Heart right ventricle (tissue), 16 donors: ENCODE data around the gene CMIP. TPM values are rescaled to one million over a fixed set of nuclear protein-coding genes. Genes with fewer than 3 reads are reported as not detected.

Experiments
- ATAC-seq, 8 donors: fragments of 200-7000 bp; cut with Tn5 transposase; one replicate each; pipeline ENCODE4 v1.9.1; 2020; ENCODE audit warnings: mild to moderate bottlenecking in 8 of 8, moderate library complexity in 8 of 8, moderate number of reproducible peaks in 1 of 8
- DNase-seq, 2 donors: peaks; one replicate each; pipeline ENCODE4 v3.0.0-alpha.2; 2020
- H3K27ac ChIP-seq, 10 donors: fragments of 200-600 bp; sonication (generic) in 2 of 10; one replicate each; pipeline versions ENCODE4 v1.5.0 to v1.8.0; 2020 to 2022; ENCODE audit warnings: mild to moderate bottlenecking in 3 of 10
- H3K27me3 ChIP-seq, 7 donors: fragments of 200-600 bp; one replicate each; pipeline ENCODE4 v1.8.0; 2021 to 2022; ENCODE audit warnings: mild to moderate bottlenecking in 2 of 7
- H3K36me3 ChIP-seq, 9 donors: fragments of 200-600 bp; sonication (generic) in 1 of 9; one replicate each; pipeline versions ENCODE4 v1.5.0 to v1.8.0; 2020 to 2022; ENCODE audit warnings: mild to moderate bottlenecking in 2 of 9
- H3K4me1 ChIP-seq, 9 donors: fragments of 200-600 bp; sonication (generic) in 1 of 9; one replicate each; pipeline versions ENCODE4 v1.5.0 to v1.8.0; 2020 to 2022; ENCODE audit warnings: mild to moderate bottlenecking in 4 of 9
- H3K4me3 ChIP-seq, 10 donors: fragments of 200-600 bp; sonication (generic) in 2 of 10; one replicate each; pipeline versions ENCODE4 v1.5.0 to v1.8.0; 2020 to 2022; ENCODE audit warnings: mild to moderate bottlenecking in 7 of 10, moderate library complexity in 2 of 10
- H3K9me3 ChIP-seq, 11 donors: fragments of 200-600 bp in 10 of 11; sonication (generic) in 2 of 11; one replicate each; pipeline versions ENCODE4 v1.5.0 to v1.8.0; 2013 to 2022; ENCODE audit warnings: mild to moderate bottlenecking in 2 of 11, control low read depth in 1 of 11, moderate library complexity in 1 of 11
- WGBS, 2 donors: extraction: QIAGEN DNeasy Blood & Tissue Kit; methylation state at CpG; one replicate each; pipeline ENCODE4 v1.1.7; 2013; ENCODE audit warnings: inconsistent platforms in 1 of 2; 5-methylcytosine and 5-hydroxymethylcytosine counted together
- intact Hi-C, 10 donors: fragments of 100-400 bp; cut with DNase I; formaldehyde crosslinking; loops; one replicate each; pipeline versions ENCODE4 v1.11.1 to v1.14.2; 2022
- polyA plus RNA-seq, 2 donors: library from polyadenylated mRNA; stranded (reverse); fragments of 200-250 nt; gene quantifications; one replicate each; pipeline ENCODE4 v1.2.3, GENCODE V29; 2013
- total RNA-seq, 10 donors: library from RNA; stranded (reverse); fragmentation: NEBNext Ultra II Directional in 3 of 10; extraction: Animal tissue kit (Norgen Biotek cat#: 25700) in 3 of 10; gene quantifications; one replicate each; pipeline versions ENCODE4 v1.2.1 to v1.2.4, GENCODE V29; 2021 to 2023
- TF ChIP-seq, protein P1 (sequence below), 9 donors: fragments of 200-600 bp; sonication (generic) in 2 of 9; IDR thresholded peaks; one replicate each; pipeline versions ENCODE4 v1.5.0 to v1.8.0; 2021 to 2022; ENCODE audit warnings: antibody characterized with exemption in 9 of 9, mild to moderate bottlenecking in 5 of 9, moderate library complexity in 1 of 9
- donor health status: Arrhythmogenic right ventricular cardiomyopathy.
- donor health status: ischemic (EF 13 %, LVEDD 7.1; RV severe dilation, severe dysfunction).
- donor health status: healthy with polysubstance abuse.
- donor health status: DM: no; HTN: yes; CAD: no.
- donor health status: DM: no; HTN: no; CAD: no.
- donor health status: ischemic (EF 25% LVEDD 6.9; RV normal size, moderate dysfunction).
- donor health status: ischemic (EF 25% LVEDD 5.7; RV mildly dilated, moderate dysfunction).
- donor health status: healthy.
- donor health status: DM: yes; HTN: yes; CAD: no.
- donor health status: Ischemic cardiomyopathy.
- donor health status: ischemic (EF 35%, LVEDD 5.7; RV mildly dilated, moderate dysfunction).
- donor health status: nonischemic (EF 11% LVEDD 7.7; RV severe dilation, severe dysfunction).
- donor health status: DM: yes; HTN: yes; CAD: no.
- donor health status: PGD.
- donor health status: ischemic (EF 29% LVEDD 5.4; RV normal size, mild dysfunction).
- donor health status: nonischemic (EF 23%, LVEDD 6.1; RV moderate dilation, normal function).

CMIP gene
- total and polyA plus RNA-seq, 12 donors = 5.4 to 32.8 (median 13.0) TPM

DNA sequence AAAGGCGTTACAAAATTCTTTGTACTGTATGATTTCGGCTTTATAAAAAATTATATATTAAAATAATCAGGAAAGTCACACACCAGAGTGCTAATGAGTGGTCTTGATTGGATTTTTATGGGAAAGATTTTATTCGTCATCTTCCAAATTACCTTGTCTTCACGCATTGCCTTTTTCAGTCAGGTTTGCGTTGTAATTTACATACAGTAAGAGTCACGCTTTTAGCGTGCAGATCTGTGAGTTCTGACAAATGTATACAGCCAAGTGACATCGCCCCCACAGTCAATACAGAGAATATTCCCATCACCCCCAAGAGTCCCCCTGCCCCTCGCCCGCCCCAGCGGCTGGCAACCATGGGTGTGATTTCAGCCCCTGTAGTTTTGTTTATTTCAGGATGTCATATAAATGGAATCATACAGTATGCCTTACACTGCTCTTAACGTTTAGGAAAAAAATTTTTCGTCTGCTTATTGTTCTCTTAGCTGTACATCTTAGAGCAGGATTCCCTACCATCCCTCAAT lies 157.7 kb downstream of the CMIP start:
- H3K27me3 ChIP-seq = no peaks in the 10 kb centered on the region
- no peak for ATAC-seq
- peaks cover 0 to 30% (median 18%) of the 10 kb centered on the region in 9 donors for H3K4me1 ChIP-seq
- TF ChIP-seq, protein P1, sequence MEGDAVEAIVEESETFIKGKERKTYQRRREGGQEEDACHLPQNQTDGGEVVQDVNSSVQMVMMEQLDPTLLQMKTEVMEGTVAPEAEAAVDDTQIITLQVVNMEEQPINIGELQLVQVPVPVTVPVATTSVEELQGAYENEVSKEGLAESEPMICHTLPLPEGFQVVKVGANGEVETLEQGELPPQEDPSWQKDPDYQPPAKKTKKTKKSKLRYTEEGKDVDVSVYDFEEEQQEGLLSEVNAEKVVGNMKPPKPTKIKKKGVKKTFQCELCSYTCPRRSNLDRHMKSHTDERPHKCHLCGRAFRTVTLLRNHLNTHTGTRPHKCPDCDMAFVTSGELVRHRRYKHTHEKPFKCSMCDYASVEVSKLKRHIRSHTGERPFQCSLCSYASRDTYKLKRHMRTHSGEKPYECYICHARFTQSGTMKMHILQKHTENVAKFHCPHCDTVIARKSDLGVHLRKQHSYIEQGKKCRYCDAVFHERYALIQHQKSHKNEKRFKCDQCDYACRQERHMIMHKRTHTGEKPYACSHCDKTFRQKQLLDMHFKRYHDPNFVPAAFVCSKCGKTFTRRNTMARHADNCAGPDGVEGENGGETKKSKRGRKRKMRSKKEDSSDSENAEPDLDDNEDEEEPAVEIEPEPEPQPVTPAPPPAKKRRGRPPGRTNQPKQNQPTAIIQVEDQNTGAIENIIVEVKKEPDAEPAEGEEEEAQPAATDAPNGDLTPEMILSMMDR (IDR thresholded peaks at IDR 0.05) = no peak
- no peaks in the 10 kb centered on the region for H3K9me3 ChIP-seq
- no peak overlapping the region for H3K4me3 ChIP-seq
- intact Hi-C loops = no loop called here
- no peak overlapping the region for H3K27ac ChIP-seq
- WGBS, 2 donors = 90 to 91% methylated on average over 13 of the region's 13 CpGs
- DNase-seq = no peak
- H3K36me3 ChIP-seq = peaks cover 0 to 1% (median 0%) of the 10 kb centered on the region in 9 donors

DNA sequence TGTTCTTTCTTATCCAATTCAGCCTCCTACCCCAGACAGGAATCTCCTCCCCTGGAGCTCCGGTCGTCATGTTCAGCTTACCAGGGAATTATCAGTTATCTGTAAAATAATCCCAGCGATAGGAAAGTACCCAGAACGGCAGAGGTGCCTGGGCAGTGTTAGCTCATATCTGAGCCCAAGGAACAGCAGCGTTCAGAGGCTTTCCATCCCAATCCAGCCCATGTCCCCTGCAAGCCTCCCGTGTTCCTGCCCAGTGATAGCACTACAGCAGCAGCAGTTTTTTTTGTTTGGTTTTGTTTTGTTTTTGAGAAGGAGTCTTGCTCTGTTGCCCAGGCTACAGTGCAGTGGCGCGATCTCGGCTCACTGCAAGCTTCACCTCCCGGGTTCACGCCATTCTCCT lies 158.2 kb downstream of the CMIP start:
- H3K27me3 ChIP-seq = no peaks in the 10 kb centered on the region
- TF ChIP-seq, protein P1 (IDR thresholded peaks at IDR 0.05) = no peak
- intact Hi-C loops = no loop called here
- WGBS, 2 donors = 86 to 90% methylated on average over 11 of the region's 11 CpGs
- H3K4me1 ChIP-seq = peaks cover 0 to 30% (median 18%) of the 10 kb centered on the region in 9 donors
- H3K36me3 ChIP-seq = peaks cover 0 to 6% (median 0%) of the 10 kb centered on the region in 9 donors
- H3K4me3 ChIP-seq = no peak overlapping the region
- no peaks in the 10 kb centered on the region for H3K9me3 ChIP-seq
- DNase-seq (no peak), ATAC-seq (no peak)
- H3K27ac ChIP-seq = no peak overlapping the region

GRCh38 chr16:81604960-81605383 lies 160.4 kb downstream of the CMIP start:
- TF ChIP-seq, protein P1 (IDR thresholded peaks at IDR 0.05) = no peak
- H3K9me3 ChIP-seq = no peaks in the 10 kb centered on the region
- no peak overlapping the region for H3K27ac ChIP-seq
- ATAC-seq (no peak), DNase-seq (no peak)
- H3K36me3 ChIP-seq = peaks cover 0 to 26% (median 0%) of the 10 kb centered on the region in 9 donors
- H3K4me1 ChIP-seq = peaks cover 4 to 50% (median 28%) of the 10 kb centered on the region in 9 donors
- WGBS, 2 donors = 90 to 94% methylated on average over 8 of the region's 8 CpGs
- intact Hi-C loops = no loop called here
- no peak overlapping the region for H3K4me3 ChIP-seq
- no peaks in the 10 kb centered on the region for H3K27me3 ChIP-seq

GRCh38 chr16:81606039-81606438 lies 161.4 kb downstream of the CMIP start:
- DNase-seq (no peak), ATAC-seq (no peak)
- Histone ChIP-seq H3K4me1 (peaks cover 13 to 48% (median 29%) of the 10 kb centered on the region in 9 donors), H3K4me3 (no peak overlapping the region), H3K27ac (no peak overlapping the region), H3K9me3 (no peaks in the 10 kb centered on the region), H3K27me3 (no peaks in the 10 kb centered on the region), H3K36me3 (peaks cover 0 to 34% (median 0%) of the 10 kb centered on the region in 9 donors)
- intact Hi-C loops = no loop called here
- WGBS, 2 donors = 93 to 96% methylated on average over 4 of the region's 4 CpGs
- TF ChIP-seq, protein P1 (IDR thresholded peaks at IDR 0.05) = no peak
